OCI-LY7 (cell line): ENCODE results near the gene CPT1A.

Experiments
- CTCF ChIP-seq: fragments of 200-600 bp; sonication (generic); conservative IDR thresholded peaks from 2 replicates; pipeline ENCODE4 v1.5.1; 2014; ENCODE audit warnings: mild to moderate bottlenecking, antibody characterized with exemption, low read length, moderate library complexity, mixed read lengths
- EZH2phosphoT487 ChIP-seq: fragments of 200-600 bp; sonication (generic); IDR thresholded peaks from 2 replicates; pipeline ENCODE4 v1.6.1; 2018; ENCODE audit warnings: low read depth, borderline replicate concordance, mild to moderate bottlenecking, mixed run types, antibody characterized with exemption, low read length, moderate library complexity, mixed read lengths

- no peak for TF ChIP-seq EZH2phosphoT487
- TF ChIP-seq CTCF: no peak
Observed at GRCh38 chr11:68735125-68735524, 106.6 kb downstream of the CPT1A start.
